Dedifferentiated amniotic fluid mesenchymal stem cell (primary cell): ENCODE data around the gene OSBPL10.

Experiments used
- DNase-seq: peaks from one replicate; pipeline ENCODE4 v3.0.0-alpha.2; 2016; ENCODE audit errors: extremely low spot score

Gene OSBPL10

DNA sequence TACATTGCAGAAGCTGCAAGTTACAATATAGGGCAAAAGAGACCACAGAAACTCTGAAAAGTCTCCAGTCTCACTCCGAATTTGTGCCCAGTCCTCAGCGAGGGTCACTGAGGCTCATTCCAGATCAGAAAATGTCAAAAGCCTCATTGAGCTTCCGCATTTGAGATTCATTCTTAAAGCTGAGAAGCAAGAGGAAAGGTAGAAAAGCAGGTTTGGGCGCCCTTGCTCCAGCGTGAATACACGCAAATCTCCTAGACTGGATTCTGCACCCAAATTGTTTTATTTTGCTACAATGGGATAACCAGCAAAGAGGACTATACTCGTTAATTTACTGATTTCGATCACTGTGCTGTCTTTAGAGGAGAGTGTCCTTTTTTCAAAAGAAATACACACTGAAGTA, 236.1 kb downstream of the OSBPL10 start:
- DNase-seq, result no peak

- DNase-seq, result no peak
Measured at GRCh38 chr3:31743331-31744089, 237.6 kb downstream of the OSBPL10 start.

- no peak for DNase-seq
Measured at GRCh38 chr3:31740397-31740796, 240.7 kb downstream of the OSBPL10 start.

GRCh38 chr3:31738412-31738811, 242.7 kb downstream of the OSBPL10 start:
- no peak for DNase-seq

DNA sequence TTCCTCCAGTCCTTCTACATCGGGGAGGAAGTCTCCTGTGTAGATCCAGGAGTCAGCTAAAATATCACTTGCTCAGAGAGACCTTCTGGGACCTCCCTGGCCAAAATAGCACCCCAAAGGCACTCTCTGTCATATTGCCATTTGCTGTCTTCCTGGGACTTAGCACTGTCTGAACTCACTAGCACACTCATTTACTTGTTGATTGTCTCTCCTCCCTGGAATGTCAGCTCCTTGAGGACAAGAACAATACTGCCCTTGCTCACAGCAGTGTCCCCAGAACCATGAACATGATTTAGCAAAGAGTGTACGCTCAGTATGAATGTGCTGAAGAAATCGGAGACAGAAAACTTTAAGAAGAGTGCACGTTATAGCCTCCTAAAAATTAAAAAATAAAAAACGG, 245.4 kb downstream of the OSBPL10 start:
- no peak for DNase-seq

- DNase-seq, result no peak
Measured at GRCh38 chr3:31733234-31733667, 247.8 kb downstream of the OSBPL10 start.

DNA sequence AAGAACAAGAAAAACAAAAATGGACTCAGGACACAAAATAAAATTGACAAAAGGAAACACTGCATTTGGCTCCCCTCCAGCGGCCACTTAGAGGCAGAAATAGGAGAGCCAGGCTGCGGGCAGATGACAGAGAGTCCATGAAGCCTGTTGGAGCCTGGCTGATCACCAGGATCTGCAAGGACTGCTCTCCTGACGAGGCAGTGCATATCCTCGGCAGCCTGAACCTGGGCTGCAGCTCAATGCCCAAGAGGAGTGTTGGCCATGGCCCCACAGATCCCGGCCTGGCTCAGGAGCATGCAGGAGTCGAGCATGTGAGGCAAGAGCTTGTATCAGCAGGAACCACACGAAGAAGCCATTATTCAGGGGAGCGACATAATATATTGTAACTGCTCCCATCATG, 248.5 kb downstream of the OSBPL10 start:
- DNase-seq, result no peak

GRCh38 chr3:31729573-31729972, 251.5 kb downstream of the OSBPL10 start:
- DNase-seq, result no peak

DNA sequence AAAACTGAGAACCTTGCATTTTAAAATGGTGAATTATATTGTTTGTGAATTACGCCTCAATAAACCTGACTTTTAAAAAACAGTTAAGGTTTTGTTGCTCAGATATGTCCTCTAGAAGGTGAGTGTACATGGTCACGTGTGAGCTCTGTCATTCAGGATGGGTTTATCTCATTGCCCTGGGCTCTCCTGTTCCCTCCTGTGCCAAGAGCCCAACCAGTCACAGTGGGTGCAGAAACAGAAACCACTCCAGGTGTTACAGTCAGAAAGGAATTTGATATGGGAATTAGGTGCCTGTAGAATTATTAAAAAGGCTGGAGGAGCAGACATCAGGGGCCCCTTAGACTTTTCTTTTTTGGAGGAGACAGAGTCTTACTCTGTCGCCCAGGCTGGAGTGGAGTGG, 252.0 kb downstream of the OSBPL10 start:
- DNase-seq, result no peak

DNA sequence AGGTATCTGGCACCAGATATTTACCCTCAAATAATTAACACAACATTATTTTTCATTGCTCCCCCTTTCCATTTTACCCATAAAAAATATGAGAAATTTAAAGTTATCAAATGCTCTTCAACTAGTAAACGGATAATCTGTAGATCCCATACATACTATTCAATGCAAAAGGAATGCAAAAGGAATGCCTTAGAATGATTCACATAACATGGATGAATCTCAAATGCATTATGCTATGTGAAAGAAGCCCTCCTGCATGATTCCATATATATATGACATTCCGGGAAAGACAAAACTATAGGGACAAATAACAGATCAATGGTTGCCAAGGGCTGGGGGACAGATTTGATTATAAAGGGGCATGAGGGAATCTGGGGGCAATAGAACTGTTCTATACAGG, 252.7 kb downstream of the OSBPL10 start:
- no peak for DNase-seq

- no peak for DNase-seq
Measured at GRCh38 chr3:31725976-31726375, 255.1 kb downstream of the OSBPL10 start.

DNA sequence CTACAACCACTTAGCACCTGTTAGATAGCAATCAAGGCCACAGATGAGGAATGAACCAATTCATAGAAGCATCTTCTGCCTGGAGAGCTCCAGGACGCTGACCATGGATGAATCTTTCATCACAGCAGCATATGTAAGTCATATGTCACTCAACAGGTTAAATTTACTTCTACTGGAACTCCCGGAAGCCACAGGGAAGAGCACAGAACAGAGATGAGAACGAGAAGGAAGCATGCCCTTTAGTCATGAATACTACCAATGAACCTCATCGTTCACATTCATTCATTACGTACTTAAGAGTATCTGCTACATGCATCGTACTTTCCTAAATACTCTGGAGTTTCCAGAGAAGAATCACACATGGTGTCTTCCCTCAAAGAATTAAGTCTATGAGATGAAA, 255.5 kb downstream of the OSBPL10 start:
- DNase-seq, result no peak

DNA sequence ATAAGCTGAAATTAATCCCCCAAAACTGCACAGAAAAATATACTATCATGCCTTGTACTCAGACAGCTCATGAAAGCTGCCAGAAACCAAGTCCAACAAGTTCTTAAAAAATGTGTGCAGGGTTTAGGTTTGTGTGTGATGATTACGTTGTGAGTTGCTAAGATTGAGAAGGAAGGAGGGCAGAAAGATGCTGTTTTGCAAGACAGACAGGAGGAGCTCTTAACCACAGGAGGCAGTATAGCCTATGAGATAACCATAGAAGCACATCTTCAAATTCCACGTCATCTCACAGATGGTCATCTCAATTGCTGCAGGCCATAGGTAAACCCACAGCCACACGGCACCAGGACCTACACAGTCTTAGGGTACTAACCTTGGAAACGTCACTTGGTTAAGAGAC, 256.4 kb downstream of the OSBPL10 start:
- DNase-seq, result no peak

DNA sequence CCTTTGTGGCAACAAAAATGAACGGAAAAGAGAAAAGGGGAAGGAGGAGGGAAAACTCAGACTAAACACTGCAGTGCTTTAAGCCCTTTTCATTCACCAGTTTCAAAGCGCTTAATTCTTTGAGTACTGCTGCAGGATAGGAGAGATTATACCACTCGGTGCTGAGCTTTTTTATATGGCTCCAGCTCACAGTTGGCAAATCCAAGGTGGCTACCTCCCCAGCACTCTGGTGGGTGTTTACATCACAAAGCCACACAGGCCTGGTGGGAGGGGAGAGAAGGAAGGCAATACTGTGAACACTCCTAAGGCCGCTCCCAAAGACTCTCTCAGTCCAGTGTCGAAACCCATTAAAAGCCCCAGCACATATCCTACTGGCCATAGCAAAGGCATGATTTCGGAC, 256.9 kb downstream of the OSBPL10 start:
- DNase-seq, result no peak

DNA sequence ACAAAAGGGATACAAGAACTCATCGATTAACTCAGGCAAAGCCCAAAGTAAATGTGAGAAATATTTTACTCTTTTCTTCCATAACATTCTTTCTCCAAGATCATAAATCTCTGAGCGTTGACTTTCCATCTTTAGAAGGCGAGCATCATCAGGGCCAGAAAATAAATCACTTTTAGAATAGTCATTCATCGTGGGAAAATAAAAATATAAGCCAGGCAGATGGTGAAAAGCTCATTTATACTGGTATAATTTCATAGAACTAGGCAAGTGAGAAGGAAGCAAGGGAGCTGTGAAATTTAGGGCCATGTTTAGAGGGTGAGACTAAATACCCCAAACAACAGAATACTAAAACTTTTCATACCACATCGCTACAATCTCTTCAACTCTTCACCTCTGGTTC, 257.4 kb downstream of the OSBPL10 start:
- no peak for DNase-seq

DNA sequence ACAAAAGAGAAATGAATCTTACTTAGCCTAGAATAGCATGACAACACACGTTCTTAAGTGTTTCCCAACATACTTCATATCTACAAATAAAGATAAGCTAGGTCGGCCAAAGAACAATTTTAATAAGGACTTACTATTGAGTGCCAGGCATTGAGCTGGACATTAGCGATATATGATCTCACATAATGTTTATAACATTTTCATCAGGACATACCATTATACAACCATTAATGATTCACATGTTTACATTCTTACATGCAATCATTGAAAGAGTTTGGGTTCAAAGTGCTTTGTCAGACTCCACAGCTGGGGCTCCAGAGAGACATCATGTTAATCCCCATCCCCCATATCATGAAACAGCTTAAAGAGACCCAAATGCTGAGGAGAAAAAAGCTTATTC, 259.4 kb downstream of the OSBPL10 start:
- DNase-seq, result no peak

GRCh38 chr3:31714495-31715280, 266.4 kb downstream of the OSBPL10 start:
- no peak for DNase-seq

DNA sequence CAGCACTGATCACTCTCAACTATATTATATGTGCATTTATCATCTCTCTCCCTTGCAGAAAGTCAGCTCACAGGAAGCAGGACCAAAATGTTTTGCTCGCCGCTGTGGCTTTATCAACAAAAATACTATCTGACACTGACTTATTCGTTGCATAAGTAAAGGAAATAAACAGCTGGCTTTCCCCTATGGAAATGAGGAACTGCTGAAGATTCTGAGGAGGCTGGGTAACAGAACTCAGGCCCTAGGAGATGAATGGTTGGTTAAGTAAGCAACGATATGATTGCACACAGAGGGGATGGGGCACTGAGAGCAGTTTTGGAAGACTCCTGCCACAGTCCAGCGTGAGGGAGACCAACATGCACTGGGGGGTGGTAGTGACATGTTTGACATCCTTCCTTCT, 267.2 kb downstream of the OSBPL10 start:
- no peak for DNase-seq

GRCh38 chr3:31710123-31710803, 270.8 kb downstream of the OSBPL10 start:
- DNase-seq, result no peak

DNA sequence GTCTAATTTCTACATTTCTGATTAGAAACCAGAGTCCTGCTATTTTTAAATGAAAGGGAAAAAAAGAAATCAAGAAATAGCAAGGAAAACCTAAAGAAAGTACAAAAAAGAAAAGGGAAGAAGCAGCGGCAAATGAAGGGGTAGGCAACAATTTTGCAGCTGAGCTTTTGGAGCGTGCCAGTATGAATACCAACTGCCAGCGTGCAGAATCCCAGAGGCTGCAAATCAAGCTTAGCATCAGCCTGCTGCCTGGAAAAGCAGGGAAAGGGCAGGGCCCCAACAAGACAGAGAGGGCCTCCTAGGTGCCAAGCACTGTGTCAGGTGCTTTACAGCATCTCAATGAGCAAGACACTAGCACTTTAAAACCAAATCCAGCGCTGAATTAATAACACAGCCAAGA, 271.5 kb downstream of the OSBPL10 start:
- no peak for DNase-seq

DNA sequence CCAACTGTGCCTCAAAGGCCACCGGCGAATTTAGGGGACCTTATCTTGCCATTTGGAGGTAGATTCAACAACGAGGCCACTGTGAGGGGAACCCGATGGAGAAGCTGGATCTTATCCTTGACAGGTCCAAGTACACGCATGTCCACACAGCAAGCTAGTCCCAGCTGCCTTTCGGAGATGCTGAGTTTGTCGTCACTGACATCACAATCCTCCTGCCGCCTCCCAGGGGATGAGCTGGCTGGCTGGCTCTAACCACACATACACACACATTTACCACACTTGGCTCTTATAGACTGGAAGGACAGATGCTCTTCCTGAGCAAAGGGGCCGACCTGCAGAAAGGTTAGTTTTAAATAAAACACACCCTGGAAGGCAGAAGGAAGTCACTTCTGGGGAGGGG, 272.1 kb downstream of the OSBPL10 start:
- DNase-seq, result no peak

- no peak for DNase-seq
Measured at GRCh38 chr3:31707286-31707685, 273.8 kb downstream of the OSBPL10 start.

GRCh38 chr3:31705736-31706135, 275.3 kb downstream of the OSBPL10 start:
- DNase-seq, result peak; percentile 39
